Progenitor cell of endocrine pancreas (in vitro differentiated cells): ENCODE measurements around the gene FAXC. TPM values are rescaled to one million over a fixed set of nuclear protein-coding genes. Genes with fewer than 3 reads are reported as not detected.

Experiments used
- DNase-seq: peaks from one replicate; pipeline ENCODE4 v3.0.0; 2021; ENCODE audit warnings: low spot score; ENCODE audit not compliant: unreplicated experiment
- H3K27ac Mint-ChIP-seq: 2 replicates; pipeline ENCODE4 v1.8.0; 2021; ENCODE audit warnings: mild to moderate bottlenecking, moderate library complexity, mixed read lengths
- H3K27me3 Mint-ChIP-seq: 2 replicates; pipeline ENCODE4 v1.8.0; 2021; ENCODE audit warnings: mixed read lengths
- H3K36me3 Mint-ChIP-seq: 2 replicates; pipeline ENCODE4 v1.8.0; 2022; ENCODE audit warnings: mixed read lengths; ENCODE audit not compliant: insufficient read depth
- H3K4me1 Mint-ChIP-seq: 2 replicates; pipeline ENCODE4 v1.8.0; 2021; ENCODE audit warnings: low read depth, mixed read lengths
- H3K4me3 Mint-ChIP-seq: 2 replicates; pipeline ENCODE4 v1.8.0; 2021; ENCODE audit warnings: low read depth, mild to moderate bottlenecking, moderate library complexity, mixed read lengths
- H3K9me3 Mint-ChIP-seq: 2 replicates; pipeline ENCODE4 v1.8.0; 2021; ENCODE audit warnings: low read depth, mixed read lengths
- CTCF ChIP-seq: fragments of 200-600 bp; sonication (generic); IDR thresholded peaks from one replicate; pipeline ENCODE4 v1.5.0; 2021; ENCODE audit warnings: antibody characterized with exemption, mild to moderate bottlenecking; ENCODE audit not compliant: unreplicated experiment
- total RNA-seq: library from RNA; stranded (reverse); gene quantifications from 2 replicates; pipeline ENCODE4 v1.2.1, GENCODE V29; 2021

Gene FAXC
- total RNA-seq, 1 donor from 2014 or later = 20.7 TPM

- no peak overlapping the region for H3K4me3 Mint-ChIP-seq
- no peak for TF ChIP-seq CTCF
- H3K9me3 Mint-ChIP-seq = no peaks in the 10 kb centered on the region
- no peaks in the 10 kb centered on the region for H3K27me3 Mint-ChIP-seq
- DNase-seq = no peak
- peaks cover 17% of the 10 kb centered on the region for H3K4me1 Mint-ChIP-seq
- no peaks in the 10 kb centered on the region for H3K36me3 Mint-ChIP-seq
- no peak overlapping the region for H3K27ac Mint-ChIP-seq
Observed at GRCh38 chr6:99333068-99333467, 16.4 kb downstream of the FAXC start.

- Mint-ChIP-seq H3K27me3 (no peaks in the 10 kb centered on the region), H3K4me1 (peaks cover 15% of the 10 kb centered on the region), H3K36me3 (no peaks in the 10 kb centered on the region), H3K9me3 (no peaks in the 10 kb centered on the region), H3K4me3 (no peak overlapping the region), H3K27ac (peak overlapping the region; percentile 88)
- no peak for TF ChIP-seq CTCF
- DNase-seq = no peak
Observed at GRCh38 chr6:99331531-99331930, 17.9 kb downstream of the FAXC start.

- peaks cover 15% of the 10 kb centered on the region for H3K4me1 Mint-ChIP-seq
- peaks cover 1% of the 10 kb centered on the region for H3K36me3 Mint-ChIP-seq
- no peak overlapping the region for H3K4me3 Mint-ChIP-seq
- DNase-seq = no peak
- TF ChIP-seq CTCF = peak; percentile 69
- no peaks in the 10 kb centered on the region for H3K9me3 Mint-ChIP-seq
- no peaks in the 10 kb centered on the region for H3K27me3 Mint-ChIP-seq
- H3K27ac Mint-ChIP-seq = no peak overlapping the region
Observed at GRCh38 chr6:99330159-99330558, 19.3 kb downstream of the FAXC start.

GRCh38 chr6:99324996-99325395, 24.5 kb downstream of the FAXC start:
- DNase-seq = no peak
- peaks cover 1% of the 10 kb centered on the region for H3K4me1 Mint-ChIP-seq
- no peaks in the 10 kb centered on the region for H3K27me3 Mint-ChIP-seq
- H3K27ac Mint-ChIP-seq = no peak overlapping the region
- TF ChIP-seq CTCF = peak; percentile 17
- H3K36me3 Mint-ChIP-seq = peaks cover 7% of the 10 kb centered on the region
- no peaks in the 10 kb centered on the region for H3K9me3 Mint-ChIP-seq
- H3K4me3 Mint-ChIP-seq = no peak overlapping the region

GRCh38 chr6:99318566-99318965, 30.9 kb downstream of the FAXC start:
- Mint-ChIP-seq H3K9me3 (no peaks in the 10 kb centered on the region), H3K27me3 (no peaks in the 10 kb centered on the region), H3K27ac (no peak overlapping the region), H3K4me1 (no peaks in the 10 kb centered on the region), H3K36me3 (peaks cover 13% of the 10 kb centered on the region), H3K4me3 (no peak overlapping the region)
- TF ChIP-seq CTCF = no peak
- no peak for DNase-seq
